HepG2 (cell line): ENCODE measurements around the gene DMPK. TPM values are rescaled to one million over a fixed set of nuclear protein-coding genes. Genes with fewer than 3 reads are reported as not detected.

Experiments
- ATAC-seq: fragments of 200-7000 bp; cut with Tn5 transposase; 3 replicates; pipeline ENCODE4 v1.9.1; 2020; ENCODE audit warnings: mild to moderate bottlenecking, moderate library complexity
- BruUV-seq: library from RNA; stranded (reverse); fragments of 400-500 nt; replicated peaks from 2 replicates; lab custom pipeline; 2021; lab: Mats Ljungman, UMichigan
- CTCF ChIA-PET: fragments of 300-600 bp; formaldehyde crosslinking; extraction: SDS; loops from one replicate; lab custom pipeline; 2021; ENCODE audit warnings: low total read pairs, inconsistent platforms, low intra/inter-chr PET ratio; lab: Yijun Ruan, JAX
- POLR2A ChIA-PET: fragments of 350-600 bp; sonication (Branson Sonifier 250); formaldehyde crosslinking; loops from one replicate; lab custom pipeline; 2020; ENCODE audit warnings: antibody characterized with exemption, inconsistent platforms; lab: Yijun Ruan, JAX
- DNase-seq: peaks from one replicate; pipeline ENCODE4 v3.0.0-alpha.2; 2015; ENCODE audit warnings: low spot score
- FAIRE-seq: peaks from 3 replicates; lab custom pipeline; 2011; peaks lifted over from hg19 to GRCh38; lab: Jason Lieb, UNC
- H2AFZ ChIP-seq: one replicate; pipeline ENCODE4 v1.6.1; 2011; ENCODE audit warnings: low read length, inconsistent platforms
- H3K27ac ChIP-seq: fragments of 300-600 bp; 3 replicates; pipeline ENCODE4 v1.8.0; 2011; ENCODE audit warnings: mixed run types, mild to moderate bottlenecking, mixed read lengths, low read length, inconsistent platforms; ENCODE audit not compliant: insufficient read depth; ENCODE audit errors: extremely low read length
- H3K27me3 ChIP-seq, 2 experiments: fragments of 200-600 bp in 1 of 2; 2 replicates in 1 of 2; 3 replicates in 1 of 2; pipeline versions ENCODE4 v1.6.0 to v1.8.0; 2011; ENCODE audit warnings: low read length in 2 of 2, mild to moderate bottlenecking in 2 of 2, moderate library complexity in 2 of 2, inconsistent platforms in 1 of 2; ENCODE audit not compliant: insufficient read depth in 2 of 2, control insufficient read depth in 1 of 2
- H3K36me3 ChIP-seq, 2 experiments: fragments of 200-600 bp in 1 of 2; replicated peaks in 1 of 2; 2 replicates in 1 of 2; 3 replicates in 1 of 2; pipeline versions ENCODE4 v1.5.1 to v1.8.0; 2011; ENCODE audit warnings: low read length in 2 of 2, inconsistent platforms in 1 of 2; ENCODE audit not compliant: insufficient read depth in 2 of 2, control insufficient read depth in 1 of 2
- H3K4me1 ChIP-seq: 2 replicates; pipeline ENCODE4 v1.5.1; 2012; ENCODE audit warnings: low read length, inconsistent platforms; ENCODE audit not compliant: insufficient read depth
- H3K4me2 ChIP-seq: 2 replicates; pipeline ENCODE4 v1.6.0; 2011; ENCODE audit warnings: low read depth, low read length, inconsistent platforms
- H3K4me3 ChIP-seq, 3 experiments: fragments of 200-600 bp in 1 of 3; sonication (generic), shearing (Covaris generic) in 1 of 3; replicated peaks in 1 of 3; 2 replicates each; pipeline ENCODE4 v1.5.1; 2011 to 2016; ENCODE audit warnings: low read length in 3 of 3, inconsistent platforms in 2 of 3, low read depth in 2 of 3, mild to moderate bottlenecking in 2 of 3, control low read depth in 1 of 3, mixed read lengths in 1 of 3; ENCODE audit not compliant: insufficient read depth in 1 of 3
- H3K79me2 ChIP-seq: one replicate; pipeline ENCODE4 v1.6.1; 2011; ENCODE audit warnings: low read length, inconsistent platforms; ENCODE audit not compliant: insufficient read depth
- H3K9ac ChIP-seq: 2 replicates; pipeline ENCODE4 v1.6.0; 2011; ENCODE audit warnings: mild to moderate bottlenecking, low read depth, low read length, inconsistent platforms; ENCODE audit not compliant: insufficient read depth
- H3K9me3 ChIP-seq: 2 replicates; pipeline ENCODE4 v1.5.1; 2012; ENCODE audit warnings: mild to moderate bottlenecking, low read length
- H4K20me1 ChIP-seq: 2 replicates; pipeline ENCODE4 v1.6.0; 2011; ENCODE audit warnings: inconsistent platforms, mild to moderate bottlenecking, low read length, moderate library complexity; ENCODE audit not compliant: insufficient read depth
- CENPT ChIP-seq: sonication (generic); formaldehyde crosslinking; IDR thresholded peaks from 2 replicates; pipeline ENCODE4 v1.8.0; 2022; ENCODE audit warnings: low read depth, mild to moderate bottlenecking, moderate library complexity, missing genetic modification reagents
- CSRNP1 ChIP-seq: sonication (generic); formaldehyde crosslinking; IDR thresholded peaks from 2 replicates; pipeline ENCODE4 v1.8.1; 2023; ENCODE audit warnings: mild to moderate bottlenecking, missing genetic modification reagents
- FOXP1 ChIP-seq, 2 experiments: fragments of 450-650 bp in 1 of 2; IDR thresholded peaks; 2 replicates each; pipeline ENCODE4 v1.6.1; 2017 to 2018; ENCODE audit warnings: antibody characterized with exemption in 1 of 2
- FUBP1 ChIP-seq: sonication (generic); formaldehyde crosslinking; IDR thresholded peaks from 2 replicates; pipeline ENCODE4 v1.5.1; 2020; ENCODE audit warnings: missing genetic modification reagents, mild to moderate bottlenecking, borderline replicate concordance
- KDM2A ChIP-seq: sonication (generic); formaldehyde crosslinking; IDR thresholded peaks from 2 replicates; pipeline ENCODE4 v1.4.0; 2020; ENCODE audit warnings: low read depth, missing genetic modification reagents, borderline replicate concordance
- KLF16 ChIP-seq, 2 experiments: sonication (generic) in 1 of 2; formaldehyde crosslinking in 1 of 2; IDR thresholded peaks; 2 replicates each; pipeline versions ENCODE4 v1.6.1 to v1.8.0; 2016 to 2023; ENCODE audit warnings: missing genetic modification reagents in 2 of 2, missing compliant biosample characterization in 1 of 2
- MTF1 ChIP-seq: sonication (generic); formaldehyde crosslinking; IDR thresholded peaks from 2 replicates; pipeline ENCODE4 v1.5.0; 2020; ENCODE audit warnings: missing genetic modification reagents
- POLR2AphosphoS5 ChIP-seq: IDR thresholded peaks from 2 replicates; pipeline ENCODE4 v1.6.1; 2012; ENCODE audit warnings: low read depth, low read length
- SNAI1 ChIP-seq: sonication (generic); formaldehyde crosslinking; IDR thresholded peaks from 2 replicates; pipeline ENCODE4 v1.5.0; 2020; ENCODE audit warnings: mild to moderate bottlenecking, missing genetic modification reagents, borderline replicate concordance
- SOX6 ChIP-seq, 2 experiments: fragments of 450-650 bp in 1 of 2; sonication (generic) in 1 of 2; formaldehyde crosslinking in 1 of 2; IDR thresholded peaks; 2 replicates each; pipeline versions ENCODE4 v1.4.0 to v1.6.1; 2017 to 2020; ENCODE audit warnings: antibody characterized with exemption in 1 of 2, mild to moderate bottlenecking in 1 of 2, missing genetic modification reagents in 1 of 2
- TEAD3 ChIP-seq: optimal IDR thresholded peaks from 2 replicates; pipeline ENCODE3; 2016; ENCODE audit warnings: borderline replicate concordance
- TRIM24 ChIP-seq: sonication (generic); formaldehyde crosslinking; IDR thresholded peaks from 2 replicates; pipeline ENCODE4 v1.8.0; 2022; ENCODE audit warnings: mild to moderate bottlenecking, missing genetic modification reagents
- ZNF136 ChIP-seq: sonication (generic); formaldehyde crosslinking; IDR thresholded peaks from 2 replicates; pipeline ENCODE4 v1.8.1; 2022; ENCODE audit warnings: low read depth, mild to moderate bottlenecking, moderate library complexity, missing genetic modification reagents
- ZNF317 ChIP-seq: sonication (generic); formaldehyde crosslinking; IDR thresholded peaks from 2 replicates; pipeline ENCODE4 v1.5.0; 2020; ENCODE audit warnings: mild to moderate bottlenecking, missing genetic modification reagents
- ZNF670 ChIP-seq: sonication (generic); formaldehyde crosslinking; IDR thresholded peaks from 2 replicates; pipeline ENCODE4 v1.8.0; 2022; ENCODE audit warnings: mild to moderate bottlenecking, missing genetic modification reagents, borderline replicate concordance
- ZNF746 ChIP-seq: sonication (generic); formaldehyde crosslinking; IDR thresholded peaks from 2 replicates; pipeline ENCODE4 v1.8.0; 2022; ENCODE audit warnings: mild to moderate bottlenecking, missing genetic modification reagents
- ZNF772 ChIP-seq: sonication (generic); formaldehyde crosslinking; IDR thresholded peaks from 2 replicates; pipeline ENCODE4 v1.5.0; 2020; ENCODE audit warnings: mild to moderate bottlenecking, missing genetic modification reagents
- ZNF773 ChIP-seq: sonication (generic); formaldehyde crosslinking; IDR thresholded peaks from 2 replicates; pipeline ENCODE4 v1.4.0; 2020; ENCODE audit warnings: missing genetic modification reagents, borderline replicate concordance
- WGBS: methylation state at CpG from one replicate; pipeline ENCODE4 v1.1.6; 2017; ENCODE audit warnings: low lambda C conversion rate; 5-methylcytosine and 5-hydroxymethylcytosine counted together
- in situ Hi-C: cut with HindIII; loops from 2 replicates; pipeline ENCODE4 v1.10.0; 2017; ENCODE audit warnings: low pct_unique_long_range_greater_than_20kb; ENCODE audit not compliant: extremely low pct_ligation_motif_present
- intact Hi-C: fragments of 100-400 bp; cut with micrococcal nuclease; formaldehyde crosslinking; loops from one replicate; pipeline ENCODE4 v1.10.0; 2022; ENCODE audit not compliant: unreplicated experiment
- polyA plus RNA-seq, 8 experiments: library from polyadenylated mRNA; depleted of rRNA in 3 of 8; stranded (reverse) in 7 of 8; unstranded in 1 of 8; fragments of >200 nt; fragmentation: Illumina TruSeq in 4 of 8; extraction: Trizol in 4 of 8; gene quantifications; 2 replicates each; pipeline versions ENCODE4 v1.2.1 to v1.2.3, GENCODE V29; 2011 to 2016; ENCODE audit warnings: low read depth in 4 of 8, missing spikeins in 1 of 8, mixed read lengths in 1 of 8; ENCODE audit not compliant: insufficient read depth in 1 of 8
- total RNA-seq, 5 experiments: library from RNA; depleted of rRNA; stranded (reverse); fragments of >200 nt; fragmentation: Illumina TruSeq; extraction: Trizol; gene quantifications; 2 replicates each; pipeline ENCODE4 v1.2.3, GENCODE V29; 2016; ENCODE audit warnings: low read depth in 1 of 5

The DMPK gene
- total and polyA plus RNA-seq, 2 of the 13 experiments (the other 11 are each of a cell fraction or from before 2014, with no cell fraction given): 5.3 to 8.8 TPM

- H2AFZ ChIP-seq: no peak overlapping the region
- in situ Hi-C loops (no loop called here), intact Hi-C loops (no loop called here)
- H3K27ac ChIP-seq: no peak overlapping the region
- no peak for DNase-seq
- no peaks in the 10 kb centered on the region for H3K79me2 ChIP-seq
- H3K4me1 ChIP-seq: peaks cover 47% of the 10 kb centered on the region
- no TSS peak for BruUV-seq
- peaks cover 2 to 4% of the 10 kb centered on the region in 2 experiments; a peak in 2 of 5 replicates for H3K36me3 ChIP-seq
- WGBS: 97% methylated on average over 22 of the region's 34 CpGs
- no peak overlapping the region for H3K9ac ChIP-seq
- H4K20me1 ChIP-seq: peaks cover 4% of the 10 kb centered on the region; the same call in 1 of the 2 replicates
- CTCF ChIA-PET: no interaction called here
- H3K9me3 ChIP-seq: no peaks in the 10 kb centered on the region
- no peak overlapping the region for H3K4me3 ChIP-seq
- no peak for TF ChIP-seq SOX6 (IDR thresholded peaks at IDR 0.05)
- TF ChIP-seq SOX6 (CRISPR knock-in tag; IDR thresholded peaks at IDR 0.05): no peak
- TF ChIP-seq ZNF746: no peak
- no peak for TF ChIP-seq FUBP1 (CRISPR knock-in tag)
- no peak for TF ChIP-seq CSRNP1 (CRISPR knock-in tag)
- no peak for TF ChIP-seq ZNF773
- no peak for TF ChIP-seq ZNF136 (CRISPR knock-in tag)
- TF ChIP-seq KLF16 (CRISPR knock-in tag; IDR thresholded peaks at IDR 0.05): no peak
- no peak for TF ChIP-seq KDM2A (CRISPR knock-in tag)
- no peak for TF ChIP-seq TEAD3 (CRISPR knock-in tag)
- no peak for TF ChIP-seq FOXP1 (IDR thresholded peaks at IDR 0.05)
- no peak for TF ChIP-seq FOXP1 (CRISPR knock-in tag; IDR thresholded peaks at IDR 0.05)
- no peak for TF ChIP-seq CENPT (CRISPR knock-in tag)
- no peak for TF ChIP-seq MTF1
- no peak for TF ChIP-seq POLR2AphosphoS5
- no peak for TF ChIP-seq ZNF670 (CRISPR knock-in tag)
- no peak for TF ChIP-seq SNAI1 (CRISPR knock-in tag)
- no peak for TF ChIP-seq ZNF317 (CRISPR knock-in tag)
- no peak for TF ChIP-seq ZNF772 (CRISPR knock-in tag)
- no peak for TF ChIP-seq TRIM24 (CRISPR knock-in tag)
- TF ChIP-seq, all 625 proteins: peak for 0
- no peak for ATAC-seq
- Histone ChIP-seq H3K4me2 (no peak overlapping the region), H3K27me3 (no peaks in the 10 kb centered on the region)
- POLR2A ChIA-PET: no interaction called here
- FAIRE-seq: no peak
These were observed 4.8 kb downstream of the DMPK start for GRCh38 chr19:45777395-45777961.
